Measurements from ENCODE around the gene SLC26A6. TPM values are rescaled to one million over a fixed set of nuclear protein-coding genes. Genes with fewer than 3 reads are reported as not detected.

SLC26A6 gene
- total and polyA plus RNA-seq, 2 of the 13 experiments (the other 11 are each of a cell fraction or from before 2014, with no cell fraction given): 40.7 to 184 TPM

DNA sequence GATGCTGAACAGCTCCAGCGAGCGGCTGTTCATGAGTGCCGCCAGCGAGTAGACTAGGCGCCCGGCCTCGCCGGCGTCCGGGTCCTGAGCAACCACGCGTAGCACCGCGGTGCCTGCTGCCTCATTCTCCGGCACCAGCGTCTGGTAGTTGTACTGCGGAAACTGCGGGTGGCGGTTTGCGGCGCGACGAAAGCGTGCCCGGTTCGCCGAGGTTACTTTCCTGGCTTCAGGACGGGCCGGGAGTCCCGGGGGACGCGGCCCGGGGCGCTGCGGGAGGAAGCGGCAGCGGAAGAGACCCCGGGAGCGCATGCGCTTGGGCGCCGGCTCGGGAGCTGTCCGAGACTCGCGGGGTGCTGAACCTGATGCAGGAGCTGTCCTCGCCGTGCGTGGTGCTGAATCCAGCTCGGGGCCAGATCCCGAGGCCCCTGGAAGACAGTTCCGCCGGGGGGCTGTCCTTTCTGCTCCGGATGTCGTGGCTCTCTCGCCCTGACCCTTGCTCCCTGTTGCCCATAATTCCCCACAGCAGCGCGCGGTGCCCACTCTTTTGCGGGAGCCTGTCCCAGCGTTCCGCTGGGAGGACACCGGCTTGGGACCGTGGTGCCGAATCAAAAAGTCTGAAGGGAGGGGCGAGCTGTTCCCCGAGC, 26.4 kb upstream of the SLC26A6 start (continued):
- TF ChIP-seq HNF4G (IDR thresholded peaks at IDR 0.05; ENCODE audit: borderline replicate concordance, low read depth, low read length): no peak; the same call in 1 of the 2 replicates
- peak; percentile 96 for TF ChIP-seq HNF4G (CRISPR knock-in tag; IDR thresholded peaks at IDR 0.05; ENCODE audit: borderline replicate concordance, low read depth)
- TF ChIP-seq ZIK1 (CRISPR knock-in tag; IDR thresholded peaks at IDR 0.05; ENCODE audit: borderline replicate concordance, low read depth): peak; percentile 100
- TF ChIP-seq TMF1 (CRISPR knock-in tag; IDR thresholded peaks at IDR 0.05; ENCODE audit: low read depth): peak; percentile 100
- no peak for TF ChIP-seq CHD4 (IDR thresholded peaks at IDR 0.05; ENCODE audit: borderline replicate concordance, low read length)
- peak; percentile 71 for TF ChIP-seq RBFOX2 (IDR thresholded peaks at IDR 0.05; ENCODE audit: low read depth, low read length)
- TF ChIP-seq KAT8 (CRISPR knock-in tag; IDR thresholded peaks at IDR 0.05): peak; percentile 98
- peak; percentile 99 for TF ChIP-seq REXO4 (CRISPR knock-in tag; IDR thresholded peaks at IDR 0.05; ENCODE audit: borderline replicate concordance)
- peak; percentile 100 for TF ChIP-seq ZNF589 (CRISPR knock-in tag; conservative IDR thresholded peaks at IDR 0.05)
- peak; percentile 100 for TF ChIP-seq ERF (CRISPR knock-in tag; IDR thresholded peaks at IDR 0.05)
- TF ChIP-seq ZFP36L1 (CRISPR knock-in tag; IDR thresholded peaks at IDR 0.05): peak; percentile 100
- peak; percentile 100 for TF ChIP-seq ZC3H13 (CRISPR knock-in tag; IDR thresholded peaks at IDR 0.05)
- TF ChIP-seq, protein P1, sequence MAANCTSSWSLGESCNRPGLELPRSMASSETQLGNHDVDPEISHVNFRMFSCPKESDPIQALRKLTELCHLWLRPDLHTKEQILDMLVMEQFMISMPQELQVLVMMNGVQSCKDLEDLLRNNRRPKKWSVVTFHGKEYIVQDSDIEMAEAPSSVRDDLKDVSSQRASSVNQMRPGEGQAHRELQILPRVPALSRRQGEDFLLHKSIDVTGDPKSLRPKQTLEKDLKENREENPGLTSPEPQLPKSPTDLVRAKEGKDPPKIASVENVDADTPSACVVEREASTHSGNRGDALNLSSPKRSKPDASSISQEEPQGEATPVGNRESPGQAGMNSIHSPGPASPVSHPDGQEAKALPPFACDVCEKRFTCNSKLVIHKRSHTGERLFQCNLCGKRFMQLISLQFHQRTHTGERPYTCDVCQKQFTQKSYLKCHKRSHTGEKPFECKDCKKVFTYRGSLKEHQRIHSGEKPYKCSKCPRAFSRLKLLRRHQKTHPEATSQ (CRISPR knock-in tag; IDR thresholded peaks at IDR 0.05; ENCODE audit: borderline replicate concordance): peak; percentile 100
- TF ChIP-seq, protein P2, sequence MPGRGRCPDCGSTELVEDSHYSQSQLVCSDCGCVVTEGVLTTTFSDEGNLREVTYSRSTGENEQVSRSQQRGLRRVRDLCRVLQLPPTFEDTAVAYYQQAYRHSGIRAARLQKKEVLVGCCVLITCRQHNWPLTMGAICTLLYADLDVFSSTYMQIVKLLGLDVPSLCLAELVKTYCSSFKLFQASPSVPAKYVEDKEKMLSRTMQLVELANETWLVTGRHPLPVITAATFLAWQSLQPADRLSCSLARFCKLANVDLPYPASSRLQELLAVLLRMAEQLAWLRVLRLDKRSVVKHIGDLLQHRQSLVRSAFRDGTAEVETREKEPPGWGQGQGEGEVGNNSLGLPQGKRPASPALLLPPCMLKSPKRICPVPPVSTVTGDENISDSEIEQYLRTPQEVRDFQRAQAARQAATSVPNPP (CRISPR knock-in tag; IDR thresholded peaks at IDR 0.05): peak; percentile 100
- TF ChIP-seq, protein P3, sequence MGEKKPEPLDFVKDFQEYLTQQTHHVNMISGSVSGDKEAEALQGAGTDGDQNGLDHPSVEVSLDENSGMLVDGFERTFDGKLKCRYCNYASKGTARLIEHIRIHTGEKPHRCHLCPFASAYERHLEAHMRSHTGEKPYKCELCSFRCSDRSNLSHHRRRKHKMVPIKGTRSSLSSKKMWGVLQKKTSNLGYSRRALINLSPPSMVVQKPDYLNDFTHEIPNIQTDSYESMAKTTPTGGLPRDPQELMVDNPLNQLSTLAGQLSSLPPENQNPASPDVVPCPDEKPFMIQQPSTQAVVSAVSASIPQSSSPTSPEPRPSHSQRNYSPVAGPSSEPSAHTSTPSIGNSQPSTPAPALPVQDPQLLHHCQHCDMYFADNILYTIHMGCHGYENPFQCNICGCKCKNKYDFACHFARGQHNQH (CRISPR knock-in tag; IDR thresholded peaks at IDR 0.05): peak; percentile 100
- TF ChIP-seq IKZF4 (CRISPR knock-in tag; IDR thresholded peaks at IDR 0.05; ENCODE audit: borderline replicate concordance, low read depth, not compliant biosample characterization): peak; percentile 100
- peak; percentile 79 for TF ChIP-seq NFYB (CRISPR knock-in tag; IDR thresholded peaks at IDR 0.05)
- peak; percentile 99 for TF ChIP-seq RELA (CRISPR knock-in tag; IDR thresholded peaks at IDR 0.05)
- TF ChIP-seq, protein P4, sequence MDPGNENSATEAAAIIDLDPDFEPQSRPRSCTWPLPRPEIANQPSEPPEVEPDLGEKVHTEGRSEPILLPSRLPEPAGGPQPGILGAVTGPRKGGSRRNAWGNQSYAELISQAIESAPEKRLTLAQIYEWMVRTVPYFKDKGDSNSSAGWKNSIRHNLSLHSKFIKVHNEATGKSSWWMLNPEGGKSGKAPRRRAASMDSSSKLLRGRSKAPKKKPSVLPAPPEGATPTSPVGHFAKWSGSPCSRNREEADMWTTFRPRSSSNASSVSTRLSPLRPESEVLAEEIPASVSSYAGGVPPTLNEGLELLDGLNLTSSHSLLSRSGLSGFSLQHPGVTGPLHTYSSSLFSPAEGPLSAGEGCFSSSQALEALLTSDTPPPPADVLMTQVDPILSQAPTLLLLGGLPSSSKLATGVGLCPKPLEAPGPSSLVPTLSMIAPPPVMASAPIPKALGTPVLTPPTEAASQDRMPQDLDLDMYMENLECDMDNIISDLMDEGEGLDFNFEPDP (CRISPR knock-in tag; conservative IDR thresholded peaks at IDR 0.05): peak; percentile 100
- TF ChIP-seq, protein P5, sequence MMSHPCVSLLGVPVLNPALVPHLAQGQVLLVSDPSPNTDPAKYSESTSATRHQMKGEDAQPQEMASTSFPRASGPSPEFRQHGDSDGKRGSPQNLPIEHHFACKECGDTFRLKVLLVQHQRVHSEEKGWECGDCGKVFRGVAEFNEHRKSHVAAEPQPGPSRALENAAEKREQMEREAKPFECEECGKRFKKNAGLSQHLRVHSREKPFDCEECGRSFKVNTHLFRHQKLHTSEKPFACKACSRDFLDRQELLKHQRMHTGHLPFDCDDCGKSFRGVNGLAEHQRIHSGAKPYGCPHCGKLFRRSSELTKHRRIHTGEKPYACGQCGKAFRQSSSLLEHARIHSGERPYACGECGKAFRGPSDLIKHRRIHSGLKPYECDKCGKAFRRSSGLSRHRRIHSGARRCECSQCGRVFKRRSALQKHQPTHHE (CRISPR knock-in tag; IDR thresholded peaks at IDR 0.05; ENCODE audit: borderline replicate concordance): peak; percentile 100
- TF ChIP-seq, protein P6, sequence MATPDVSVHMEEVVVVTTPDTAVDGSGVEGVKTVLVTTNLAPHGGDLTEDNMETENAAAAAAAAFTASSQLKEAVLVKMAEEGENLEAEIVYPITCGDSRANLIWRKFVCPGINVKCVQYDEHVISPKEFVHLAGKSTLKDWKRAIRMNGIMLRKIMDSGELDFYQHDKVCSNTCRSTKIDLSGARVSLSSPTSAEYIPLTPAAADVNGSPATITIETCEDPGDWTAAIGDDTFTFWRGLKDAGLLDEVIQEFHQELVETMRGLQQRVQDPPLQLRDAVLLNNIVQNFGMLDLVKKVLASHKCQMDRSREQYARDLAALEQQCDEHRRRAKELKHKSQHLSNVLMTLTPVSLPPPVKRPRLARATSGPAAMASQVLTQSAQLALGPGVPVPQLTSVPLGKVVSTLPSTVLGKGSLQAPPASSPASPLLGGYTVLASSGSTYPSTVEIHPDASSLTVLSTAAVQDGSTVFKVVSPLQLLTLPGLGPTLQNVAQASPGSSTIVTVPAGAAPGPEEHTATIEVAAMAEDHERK (CRISPR knock-in tag; IDR thresholded peaks at IDR 0.05; ENCODE audit: low read depth): peak; percentile 76; the same call in 1 of the 2 replicates
- peak; percentile 100 for TF ChIP-seq ZNF772 (CRISPR knock-in tag; IDR thresholded peaks at IDR 0.05)

Measured in HepG2 (cell line).